Activated CD8-positive, alpha-beta memory T cell treated with anti-CD3 and anti-CD28 coated beads for 4 hours (primary cell): ENCODE results near the gene PNO1.
"Not testable (repeated sequence)": the region's sequence is repeated elsewhere in the genome, so short reads cannot be mapped to it uniquely, and the experiment has no call there.

Experiments
- DNase-seq, 2 donors: peaks; one replicate each; pipeline ENCODE4 v3.0.0-alpha.2; 2020; ENCODE audit warnings: low read depth in 2 of 2

Gene PNO1

DNA sequence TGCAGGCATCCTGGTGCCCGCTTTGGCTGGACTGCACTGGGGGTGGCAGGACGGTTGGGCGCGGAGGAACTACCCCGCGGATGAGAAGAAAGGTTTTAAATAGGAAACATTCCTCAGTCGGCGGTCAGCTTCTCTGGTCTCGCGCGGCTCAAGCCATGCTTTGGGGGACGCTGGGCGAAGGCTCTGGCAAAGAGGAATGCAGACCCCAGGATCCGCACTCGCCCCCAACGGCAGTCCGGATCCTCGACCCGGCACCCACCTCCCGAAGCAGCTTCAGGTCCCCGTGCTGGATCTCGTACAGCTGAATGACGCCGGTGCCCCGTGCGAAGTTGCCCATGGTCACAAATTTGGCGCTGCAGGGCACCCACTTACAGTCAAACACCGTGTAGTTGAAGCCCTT is 686 bp upstream of the PNO1 start:
- no peak for DNase-seq

DNA sequence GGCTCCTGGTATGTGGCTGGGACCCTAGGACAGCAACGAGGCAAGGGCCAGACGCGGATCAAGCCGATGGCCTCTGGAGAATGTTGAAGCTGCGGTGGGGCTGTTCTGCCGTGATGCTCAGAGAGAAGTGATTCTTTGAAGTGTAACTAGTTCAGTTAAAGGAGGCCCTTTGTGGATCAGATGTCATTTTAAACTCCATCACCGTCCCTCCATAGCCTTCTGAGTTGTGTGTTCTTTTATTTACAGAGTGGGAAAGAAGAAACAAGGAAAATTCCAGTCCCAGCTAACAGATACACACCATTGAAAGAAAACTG is 403 bp downstream of the PNO1 start:
- DNase-seq: no peak

DNA sequence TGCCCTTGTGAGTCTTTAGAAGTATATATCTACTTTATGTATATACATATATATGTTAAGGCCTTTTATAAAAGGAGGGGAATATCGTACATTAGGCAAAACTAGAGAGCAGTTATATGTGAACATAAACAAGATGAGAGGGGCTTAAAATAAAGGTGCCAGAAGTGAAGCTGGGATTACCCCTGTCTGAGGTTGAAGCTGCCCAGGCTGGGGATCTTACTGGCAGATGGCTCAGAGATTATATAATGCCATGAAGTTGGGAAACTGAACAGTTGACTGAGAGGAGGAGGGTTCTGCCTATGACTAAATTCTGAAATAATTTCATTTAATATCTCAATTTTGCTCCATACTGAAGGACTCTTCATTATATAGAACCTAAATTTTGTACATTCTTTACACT is 6.0 kb downstream of the PNO1 start:
- DNase-seq: no peak

DNA sequence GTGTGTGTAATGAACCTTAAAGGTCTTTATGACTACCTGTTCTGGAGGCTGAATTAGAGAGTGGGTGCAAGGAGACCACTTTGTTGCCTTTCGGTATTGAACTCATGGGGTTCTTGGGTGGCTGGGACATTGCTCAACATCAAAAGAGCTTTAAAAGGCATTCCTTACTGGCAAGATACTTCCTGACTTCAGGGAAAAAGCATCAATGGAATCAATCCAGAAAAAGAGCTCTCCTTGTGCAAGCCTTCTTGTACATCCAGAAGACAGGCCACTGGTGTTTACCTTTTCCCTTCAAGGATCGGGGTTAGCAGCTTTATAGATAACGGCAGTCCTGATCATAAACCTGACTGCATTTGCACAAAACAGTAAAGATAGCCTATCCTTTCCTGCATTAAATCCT is 9.5 kb downstream of the PNO1 start:
- DNase-seq: no peak

DNA sequence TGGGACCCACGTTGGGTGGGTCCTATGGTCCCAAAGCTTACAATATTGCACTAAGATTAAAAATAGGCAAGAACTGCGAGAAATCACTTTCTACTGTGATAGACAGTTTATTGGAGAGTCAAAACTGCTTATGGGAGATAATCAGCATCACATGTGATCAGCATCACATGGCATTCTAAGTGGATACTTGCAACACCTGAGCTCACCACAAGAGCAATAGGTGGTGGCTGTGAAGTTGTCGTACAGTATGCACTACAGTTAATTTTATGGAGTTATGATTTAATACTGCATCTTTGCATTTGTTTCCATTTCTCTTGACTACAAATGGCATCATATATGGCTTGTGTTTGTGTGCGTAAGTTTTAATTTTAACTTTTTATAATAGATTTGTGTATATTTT is 11.6 kb downstream of the PNO1 start:
- no peak for DNase-seq

DNA sequence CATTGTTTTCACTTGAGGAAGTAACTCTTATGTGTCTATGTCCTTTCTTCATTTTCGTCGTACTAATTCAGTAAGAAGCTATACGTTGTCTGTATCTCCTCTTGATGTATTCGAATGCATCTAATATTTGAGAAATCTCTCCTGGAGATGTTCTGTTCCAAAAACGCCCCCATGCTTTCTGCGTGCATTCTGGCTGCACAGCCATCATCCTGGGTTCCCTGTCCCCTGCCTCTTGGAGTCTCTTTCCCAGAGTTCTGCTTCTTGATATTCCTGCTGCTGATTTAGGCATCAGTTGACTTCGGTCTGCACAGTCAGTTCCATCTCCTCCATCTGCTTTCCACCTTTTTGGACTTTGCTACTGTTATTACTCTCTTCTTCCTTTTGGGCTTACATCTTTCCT is 13.5 kb downstream of the PNO1 start:
- no peak for DNase-seq

DNA sequence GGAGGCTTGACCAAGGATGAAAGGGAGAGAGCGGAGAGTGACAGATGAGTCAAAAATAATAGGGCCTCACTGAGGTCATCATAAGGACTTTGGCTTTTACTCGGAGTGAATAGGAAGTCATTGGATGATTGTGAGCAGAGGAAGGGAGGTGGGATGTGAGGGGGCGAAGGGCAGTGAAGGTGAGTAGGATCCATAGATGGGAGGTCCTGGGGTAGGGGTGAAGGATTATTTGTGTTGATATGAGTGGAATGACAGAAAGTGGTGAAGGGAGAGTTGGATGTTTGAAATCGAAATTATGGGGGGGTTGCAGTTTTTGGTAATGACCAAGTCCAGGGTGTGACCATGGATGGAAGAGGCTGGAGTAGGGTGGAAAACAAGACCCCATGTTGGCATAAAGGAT is 14.0 kb downstream of the PNO1 start:
- DNase-seq: no peak

DNA sequence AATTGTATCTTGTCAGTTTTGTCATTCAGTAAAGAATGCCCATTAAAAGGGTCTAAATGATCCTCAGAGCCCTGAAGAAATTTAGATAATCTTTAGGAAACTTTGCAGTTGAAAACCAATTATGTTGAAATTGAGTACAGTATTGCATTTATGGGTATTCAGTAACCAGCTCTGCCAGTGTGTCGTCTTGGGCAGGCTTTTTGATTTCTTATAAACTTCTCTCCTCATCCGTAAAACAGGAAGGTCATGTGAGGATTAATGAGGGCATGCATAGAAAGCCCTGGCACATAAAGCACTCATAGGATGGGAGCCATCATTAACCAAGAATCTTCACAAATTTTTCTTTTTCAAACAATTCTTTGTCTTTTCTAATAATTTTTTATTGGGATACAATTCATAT is 14.8 kb downstream of the PNO1 start:
- DNase-seq: no peak

DNA sequence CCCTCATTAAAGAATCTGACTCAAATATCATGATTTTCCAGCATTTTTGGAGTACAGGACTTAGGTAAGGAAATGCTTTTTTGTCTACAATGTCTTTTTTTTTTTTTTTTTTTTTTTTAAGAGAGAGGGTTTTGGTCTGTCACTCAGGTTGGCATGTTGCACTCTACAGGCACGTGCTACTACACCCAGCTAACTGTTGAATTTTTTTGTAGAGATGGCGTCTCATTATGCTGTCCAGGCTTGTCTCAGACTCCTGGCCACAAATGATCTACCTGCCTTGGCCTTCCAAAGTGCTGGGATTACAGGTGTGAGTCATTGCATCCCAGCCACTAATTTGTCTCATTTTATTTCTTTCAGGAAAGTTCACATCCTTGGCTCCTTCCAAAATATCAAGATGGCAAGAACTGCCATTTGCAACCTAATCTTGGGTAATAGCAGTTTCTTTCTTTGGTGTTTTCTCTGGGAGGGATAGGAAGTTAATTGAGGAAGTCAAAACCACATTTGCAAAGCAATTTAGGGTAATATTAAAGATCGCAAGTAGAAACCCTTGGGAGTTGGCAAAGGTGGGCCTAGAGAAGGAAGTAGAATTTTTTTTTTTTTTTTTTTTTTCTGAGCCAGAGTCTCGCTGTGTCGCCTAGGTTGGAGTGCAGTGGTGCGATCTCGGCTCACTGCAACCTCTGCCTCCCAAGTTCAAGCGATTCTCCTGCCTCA is 15.5 kb downstream of the PNO1 start:
- DNase-seq: no peak

DNA sequence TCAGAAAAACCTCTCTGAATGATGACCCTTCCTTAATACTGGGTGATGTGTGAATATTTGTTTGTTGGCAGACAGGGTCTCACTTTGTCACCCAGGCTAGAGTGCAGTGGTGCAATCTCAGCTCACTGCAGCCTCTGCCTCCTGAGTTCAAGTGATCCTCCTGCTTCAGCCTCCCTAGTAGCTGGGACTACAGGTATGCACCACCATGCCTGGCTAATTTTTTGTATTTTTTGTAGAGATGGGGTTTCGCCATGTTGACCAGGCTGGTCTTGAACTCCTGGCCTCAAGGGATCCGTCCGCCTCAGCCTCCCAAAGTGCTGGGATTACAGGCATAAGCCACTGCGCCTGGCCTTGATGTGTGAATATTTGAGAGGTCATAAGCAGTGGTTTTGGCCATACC is 17.5 kb downstream of the PNO1 start:
- not testable (repeated sequence) for DNase-seq

DNA sequence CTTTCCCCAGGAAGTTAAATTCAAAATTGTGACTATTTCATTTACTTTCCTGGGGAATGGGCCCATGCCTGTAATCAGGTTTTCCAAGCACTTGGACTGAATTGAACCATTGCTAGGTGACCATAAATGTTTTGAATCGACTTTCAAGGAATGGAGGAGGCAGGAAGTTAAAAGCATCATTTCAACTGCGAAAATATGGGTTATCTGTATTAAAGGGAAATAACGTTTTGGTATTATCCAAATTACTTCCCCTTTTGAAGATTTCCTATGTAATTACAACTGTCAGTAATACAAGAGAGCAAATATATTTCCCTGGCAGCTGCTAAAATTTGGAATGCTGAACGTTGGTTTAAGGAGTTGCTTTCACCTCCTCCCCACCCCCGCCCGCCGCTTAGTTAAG is 19.0 kb downstream of the PNO1 start:
- DNase-seq: no peak

DNA sequence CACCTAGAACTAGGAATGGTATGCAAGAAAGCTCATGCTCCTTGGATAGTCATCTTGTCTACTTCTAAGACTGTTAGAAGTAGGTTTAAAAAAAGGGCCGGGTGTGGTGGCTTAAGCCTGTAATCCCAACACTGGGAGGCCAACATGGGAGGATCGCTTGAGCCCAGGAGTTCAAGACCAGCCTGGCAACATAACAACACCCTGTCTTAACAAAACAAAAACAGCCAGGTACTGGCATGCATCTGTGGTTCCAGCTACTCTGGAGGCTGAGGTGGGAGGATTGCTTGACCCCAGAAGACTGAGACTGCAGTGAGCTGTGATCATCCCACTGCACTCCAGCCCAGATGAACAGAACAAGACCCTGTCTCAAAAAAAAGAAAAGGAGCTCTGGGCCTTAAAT is 19.9 kb downstream of the PNO1 start:
- DNase-seq: no peak

DNA sequence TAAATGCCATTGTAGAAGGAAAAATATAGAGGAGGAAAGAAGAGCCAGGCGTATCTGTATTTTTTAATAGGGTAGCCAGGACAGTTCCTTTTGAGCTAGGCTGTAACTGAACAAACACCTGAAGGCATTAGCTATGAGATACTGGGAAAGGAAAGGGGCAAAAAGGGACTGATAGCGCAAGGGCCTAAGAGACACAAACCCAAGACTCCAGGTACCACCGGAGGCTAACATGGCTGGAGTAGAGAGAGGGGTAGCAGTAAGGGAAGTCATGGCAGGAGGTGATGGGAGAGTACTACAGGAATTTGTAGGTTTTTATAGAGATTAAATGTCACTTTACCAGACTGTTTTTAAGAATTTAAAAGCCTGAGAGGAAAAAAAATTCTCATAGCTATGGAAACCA is 20.7 kb downstream of the PNO1 start:
- DNase-seq: no peak

DNA sequence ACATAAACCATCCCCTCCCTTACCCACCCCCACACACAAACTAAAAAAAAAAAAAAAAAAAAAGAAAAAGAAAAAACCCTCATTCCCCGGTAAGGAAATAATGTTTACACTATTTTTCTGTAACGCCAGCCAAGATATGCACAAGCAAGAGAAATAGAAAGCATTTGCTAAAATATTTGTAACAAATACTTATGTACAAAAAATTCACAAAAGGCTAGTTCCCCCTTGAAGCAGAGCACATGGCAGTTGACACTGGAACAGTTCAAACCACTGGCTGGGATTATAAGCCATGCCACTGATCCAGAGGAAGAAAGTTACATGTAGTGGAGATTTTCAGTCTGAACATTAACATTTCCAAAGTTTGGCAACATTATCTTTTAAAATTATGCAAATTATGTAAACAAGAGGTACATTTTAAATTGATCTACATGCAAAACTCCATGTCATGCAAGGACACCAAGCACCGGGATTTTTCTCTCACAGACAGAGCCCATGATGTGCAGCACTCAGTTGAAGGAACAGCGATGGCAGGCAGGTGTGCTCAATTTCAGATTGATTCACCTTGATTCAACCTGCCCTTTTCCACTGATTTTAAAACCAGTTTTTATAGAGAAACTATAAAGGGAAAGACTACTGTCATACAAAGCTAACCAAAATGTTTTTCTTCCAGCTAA is 21.4 kb downstream of the PNO1 start:
- DNase-seq: no peak

DNA sequence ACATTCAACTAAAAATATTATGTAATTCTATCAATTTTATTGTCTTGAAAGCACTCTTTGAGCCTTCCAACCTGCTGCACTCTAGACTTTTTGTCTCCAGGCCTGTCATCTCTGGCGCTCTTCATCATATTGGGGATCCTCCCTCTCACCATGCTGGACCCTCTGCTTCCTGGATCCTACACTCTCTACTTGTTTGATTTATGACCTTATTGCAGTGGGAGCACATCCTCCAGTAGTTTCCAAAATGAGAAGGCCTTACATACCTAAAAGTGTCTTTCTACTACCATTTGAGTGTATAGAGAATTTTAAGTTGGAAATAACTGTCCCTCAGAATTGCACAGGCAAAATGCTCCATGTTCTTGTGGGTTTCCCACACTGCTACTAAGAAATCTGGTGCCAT is 25.2 kb downstream of the PNO1 start:
- DNase-seq: no peak

DNA sequence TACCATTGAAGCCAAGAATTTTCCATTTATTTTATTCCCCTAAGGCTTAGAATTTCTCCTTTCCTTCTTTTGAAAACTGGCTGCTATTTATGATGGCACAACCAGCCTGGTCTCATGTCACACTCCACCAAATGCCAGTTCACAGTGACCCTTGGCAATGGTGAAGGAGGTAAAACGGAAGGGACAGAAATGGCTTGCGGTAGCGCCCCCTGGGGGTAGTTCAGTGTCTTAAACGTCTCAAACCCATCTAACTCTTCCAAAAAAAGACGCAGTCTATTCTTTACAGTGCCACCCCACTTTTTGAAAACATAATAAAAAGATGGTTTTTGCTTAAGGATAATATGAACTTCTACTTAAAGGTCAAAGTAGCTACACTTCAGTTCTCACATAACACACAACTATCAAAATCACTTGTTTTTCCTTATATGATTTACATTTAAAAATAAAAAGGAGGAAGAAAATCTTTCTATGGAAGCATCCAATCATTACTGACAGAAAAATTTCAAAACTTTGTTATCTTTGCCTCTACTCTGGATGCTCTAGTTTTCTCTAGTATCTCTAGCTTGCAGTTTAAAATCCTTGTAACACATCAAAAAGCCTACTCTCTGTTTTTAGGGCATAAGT is 28.0 kb downstream of the PNO1 start:
- peak; percentile 6 to 13 for DNase-seq

DNA sequence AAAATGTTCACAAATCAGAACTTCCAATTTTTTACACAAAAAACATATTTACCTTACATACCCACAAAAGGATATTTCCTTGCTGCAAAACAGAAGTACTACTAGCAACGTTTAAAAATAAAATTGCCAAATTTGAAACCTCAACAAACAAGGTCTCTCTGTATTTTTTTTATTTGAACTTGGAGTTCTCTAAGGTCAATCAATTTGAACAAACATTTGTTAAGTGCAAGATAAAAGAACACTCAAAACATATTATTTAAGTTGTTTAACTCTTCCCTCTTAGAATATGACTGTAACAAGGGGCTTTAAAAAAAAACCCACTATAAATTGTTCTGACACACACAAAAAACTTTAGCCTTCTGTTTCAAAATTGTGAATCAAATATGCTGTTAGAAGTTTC is 29.6 kb downstream of the PNO1 start:
- DNase-seq: no peak

DNA sequence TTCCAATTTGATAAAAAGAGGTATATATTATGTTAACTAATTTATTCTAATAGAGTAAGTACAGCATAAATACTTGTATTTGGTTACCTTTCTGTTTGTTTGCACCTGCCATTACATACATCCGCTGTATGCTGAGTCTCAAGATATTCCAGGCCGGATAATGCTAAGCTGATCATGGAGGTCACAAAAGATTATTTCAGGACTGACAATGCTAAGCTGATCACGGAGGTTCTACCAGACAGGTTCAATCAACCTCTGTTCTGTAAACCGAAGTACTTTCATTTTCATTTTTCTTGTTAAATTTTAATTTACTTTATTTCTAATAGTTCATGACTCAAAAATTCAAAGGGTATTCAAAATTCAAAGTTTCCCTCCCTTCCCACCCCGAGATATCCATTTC is 31.1 kb downstream of the PNO1 start:
- DNase-seq: no peak

DNA sequence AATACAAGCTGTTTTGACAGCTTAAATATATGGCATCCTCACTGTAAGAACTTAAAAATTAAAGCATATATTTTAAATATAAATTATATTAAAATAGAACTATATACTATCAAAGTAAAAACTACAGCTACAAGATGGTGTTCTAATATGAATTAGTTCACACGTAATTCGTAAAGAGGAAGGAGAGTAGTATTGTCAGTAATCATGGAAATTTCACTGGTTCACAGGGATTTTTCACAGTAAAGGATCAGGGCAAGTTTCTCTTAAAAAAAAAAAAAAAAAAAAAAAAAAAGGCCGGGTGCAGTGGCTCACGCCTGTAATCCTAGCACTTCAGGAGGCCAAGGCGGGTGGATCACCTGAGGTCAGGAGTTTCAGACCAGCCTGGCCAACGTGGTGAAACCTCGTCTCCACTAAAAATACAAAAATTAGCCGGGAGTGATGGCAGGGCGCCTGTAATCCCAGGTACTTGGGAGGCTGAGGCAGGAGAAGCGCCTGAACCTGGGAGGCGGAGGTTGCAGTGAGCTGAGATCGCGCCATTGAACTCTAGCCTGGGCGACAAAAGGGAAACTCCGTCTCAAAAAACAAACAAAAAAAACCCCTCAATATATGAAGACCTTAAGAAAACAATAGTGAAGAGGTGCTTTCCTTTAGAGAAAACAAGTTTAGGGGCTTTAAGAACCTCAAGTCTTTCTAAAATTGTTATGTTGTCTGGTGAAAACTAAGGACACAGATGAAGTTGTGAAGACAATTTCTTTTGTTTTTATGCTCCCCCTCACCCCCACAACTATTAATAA is 32.5 kb downstream of the PNO1 start:
- DNase-seq: no peak

DNA sequence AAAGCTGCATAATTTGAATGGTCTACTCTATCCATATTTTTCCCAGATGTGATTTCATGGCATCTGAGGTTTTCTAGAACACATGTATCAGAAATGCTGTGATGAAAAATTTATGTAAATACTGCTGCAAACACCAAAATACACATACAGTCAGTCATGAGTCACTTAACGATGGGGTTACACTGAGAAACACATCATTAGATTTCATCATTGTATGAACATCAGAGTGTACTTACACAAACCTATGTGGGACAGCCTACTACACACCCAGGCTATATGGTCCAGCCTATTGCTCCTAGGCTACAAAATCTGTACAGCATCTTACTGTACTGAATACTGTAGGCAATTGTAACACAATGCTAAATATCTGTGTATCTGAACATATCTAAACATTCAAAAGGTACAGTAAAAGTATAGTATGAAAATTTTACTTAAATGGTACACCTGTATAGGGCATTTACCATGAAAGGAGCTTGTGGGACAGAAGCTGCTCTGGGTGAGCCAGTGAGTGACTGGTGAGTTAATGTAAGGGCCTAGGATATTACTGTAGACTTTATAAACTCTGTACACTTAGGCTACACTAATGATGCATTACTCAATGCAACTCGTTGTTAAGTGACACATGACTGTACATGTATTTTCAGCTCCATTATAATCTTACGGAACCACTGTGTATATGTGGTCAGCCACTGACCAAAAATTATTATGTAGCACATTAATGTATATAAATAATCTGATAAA is 33.5 kb downstream of the PNO1 start:
- DNase-seq: no peak

DNA sequence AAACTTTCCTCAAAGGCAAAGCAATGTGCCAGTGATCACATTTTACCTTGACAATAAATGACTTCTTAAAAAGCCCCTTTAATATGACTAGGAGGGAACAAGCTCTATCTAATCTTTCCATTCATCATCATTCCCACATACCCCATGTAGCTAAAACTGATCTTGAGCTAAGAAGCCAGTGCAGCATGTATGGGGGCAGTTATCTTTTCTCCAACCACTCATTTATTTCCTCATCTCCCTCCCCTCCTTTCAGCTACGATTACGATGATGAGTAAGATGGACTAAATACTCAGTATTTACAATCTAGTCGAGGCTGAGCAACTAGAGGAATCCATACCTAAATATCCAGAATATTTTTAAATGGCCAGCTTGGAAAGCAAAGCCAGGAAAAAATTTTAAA is 35.5 kb downstream of the PNO1 start:
- DNase-seq: no peak

DNA sequence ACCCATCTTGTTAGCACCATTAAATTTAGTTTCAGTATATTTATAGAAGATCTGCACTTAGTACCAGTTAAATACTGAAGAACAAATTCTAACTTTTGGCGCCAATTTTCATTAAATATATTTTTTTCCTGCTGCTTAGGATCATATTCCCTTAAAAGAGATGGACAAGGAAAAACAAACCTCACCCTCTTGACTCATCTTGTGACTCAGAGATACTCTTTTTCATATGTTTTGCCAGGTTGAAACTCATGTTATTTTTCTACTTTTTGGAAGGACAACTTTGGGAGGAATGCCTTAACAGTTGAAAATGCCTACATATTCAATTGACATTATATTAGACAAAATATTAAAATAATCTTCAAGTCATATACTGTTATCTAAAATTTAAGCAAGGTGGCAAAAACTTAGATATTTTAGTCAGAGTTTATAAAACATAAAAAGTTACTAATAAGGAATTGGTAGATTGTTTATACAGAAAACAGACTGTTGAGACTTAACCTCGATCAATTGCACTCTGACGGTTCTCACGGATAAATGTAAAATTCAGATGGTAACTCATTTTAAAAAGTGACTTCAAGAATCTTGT is 36.2 kb downstream of the PNO1 start:
- no peak for DNase-seq
